GM19372 (cell line): ENCODE results near the gene RAP1GAP2.
"Not testable (repeated sequence)": the region's sequence is repeated elsewhere in the genome, so short reads cannot be mapped to it uniquely, and the experiment has no call there.

Source experiments
- ATAC-seq: cut with Tn5 transposase; IDR thresholded peaks from one replicate; pipeline ENCODE4 v1.9.1; 2021; ENCODE audit warnings: mild to moderate bottlenecking, low read depth, moderate library complexity; ENCODE audit not compliant: unreplicated experiment

The RAP1GAP2 gene

DNA sequence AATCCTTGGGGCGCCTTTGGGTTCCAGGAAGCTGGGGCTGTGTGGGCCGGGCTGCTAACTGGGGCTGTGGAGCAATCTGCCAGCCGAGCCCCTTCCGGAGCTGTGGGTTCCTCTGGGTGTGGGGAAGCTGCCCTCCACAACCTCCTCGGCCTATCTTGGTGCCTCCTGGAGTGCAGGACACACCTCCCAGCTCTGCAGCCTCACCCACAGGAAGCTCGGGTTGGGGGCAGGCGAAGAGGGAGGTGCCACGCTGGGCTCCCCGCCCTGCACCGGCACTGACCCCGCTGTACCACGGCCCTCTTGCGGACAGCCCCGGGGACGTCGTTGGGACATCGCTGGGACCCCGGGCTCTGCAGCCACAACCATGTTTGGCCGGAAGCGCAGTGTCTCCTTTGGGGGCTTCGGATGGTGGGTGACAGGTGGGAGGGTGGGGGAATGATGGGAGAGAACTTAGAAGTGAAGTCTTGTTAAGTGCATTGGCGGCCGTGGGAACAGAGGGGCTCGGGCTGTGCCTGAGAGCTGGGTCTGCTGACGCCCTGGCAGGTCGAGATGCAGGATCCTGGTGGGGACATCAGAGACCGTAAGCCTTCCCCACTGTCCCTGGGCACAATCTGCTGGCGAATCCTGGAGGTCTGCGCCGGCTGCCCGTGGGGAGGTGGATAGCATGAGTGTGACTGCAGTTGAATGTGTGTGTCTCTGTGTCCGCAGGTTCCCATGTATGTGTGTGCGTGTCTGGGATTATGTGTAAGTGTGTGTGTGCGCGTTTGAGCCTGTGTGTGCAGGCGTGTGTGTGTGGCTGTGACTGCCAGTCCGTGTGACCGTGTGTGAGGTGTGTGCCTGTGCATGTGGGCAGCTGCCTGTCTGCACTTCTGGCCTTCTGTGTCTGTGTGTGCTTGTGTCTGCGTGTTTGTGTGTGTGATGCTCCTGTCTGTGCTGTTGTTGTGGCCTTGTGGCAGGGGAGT is at the start of gene RAP1GAP2:
TSS of gene RAP1GAP2 (plus strand) at position 275 of the 962 bp plus-strand sequence. CDS start at position 365, 90 bp downstream.
- ATAC-seq = no peak

DNA sequence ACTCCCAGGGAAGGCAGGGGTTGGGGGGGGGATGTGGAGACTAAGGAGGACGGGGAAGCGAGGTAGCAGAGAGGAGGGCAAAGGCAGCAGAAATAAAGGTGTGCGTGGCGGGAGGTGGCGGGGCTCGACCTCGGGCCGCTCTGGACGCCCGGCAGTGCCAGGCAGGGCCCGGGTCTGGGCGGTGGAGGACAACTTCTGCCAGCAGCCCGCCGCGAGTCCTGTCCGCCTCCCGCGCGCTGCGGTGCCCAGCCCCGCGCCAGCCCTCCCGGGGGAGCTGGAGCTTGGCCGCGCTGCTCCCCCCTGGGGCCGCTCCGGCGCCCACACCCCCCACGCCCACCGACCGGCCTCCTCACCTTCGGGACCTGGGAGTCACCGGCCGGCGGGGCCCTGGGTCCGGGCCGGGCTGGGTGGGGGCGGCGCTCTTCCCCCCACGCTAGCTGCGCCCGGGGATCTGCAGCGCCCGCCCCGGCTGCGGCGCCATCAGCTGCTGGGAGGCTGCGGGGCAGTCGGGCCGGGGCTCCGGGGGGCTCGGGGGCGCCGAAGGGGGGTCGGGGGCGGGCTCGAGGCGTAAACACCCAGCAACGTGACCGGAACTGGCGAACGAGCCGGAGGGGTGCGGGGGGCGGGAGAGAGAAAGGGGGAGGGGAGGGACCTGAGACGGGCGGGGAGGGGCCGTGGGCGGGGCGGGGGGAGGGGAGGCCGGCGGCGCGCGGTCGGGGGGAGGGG is 47.0 kb upstream of the RAP1GAP2 start, which contains the start of gene CCDC92B:
TSS of gene CCDC92B (minus strand) at position 595 of the 726 bp plus-strand sequence. CDS start 14,507 bp downstream, outside the sequence.
- ATAC-seq = no peak

DNA sequence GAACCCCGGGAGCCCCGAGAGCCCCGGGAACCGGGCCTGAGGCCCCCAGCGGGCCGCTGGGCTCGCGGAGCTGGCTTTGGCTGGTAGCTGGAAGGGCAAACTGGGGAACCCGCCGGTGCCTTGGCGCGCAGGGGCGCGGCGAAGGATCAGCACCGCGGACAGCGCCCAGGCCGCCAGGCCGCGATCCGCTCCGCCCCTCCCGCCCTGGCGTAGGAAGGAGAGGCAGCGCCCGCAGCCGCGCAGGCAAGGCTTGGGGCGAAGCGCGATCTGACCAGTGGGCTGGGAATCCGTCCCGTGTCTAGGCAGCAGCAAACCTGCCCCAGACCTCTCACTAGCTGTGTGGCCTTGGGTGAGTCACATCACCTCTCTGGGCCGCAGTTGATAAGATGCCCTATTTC is 46.5 kb upstream of the RAP1GAP2 start:
- ATAC-seq = no peak

DNA sequence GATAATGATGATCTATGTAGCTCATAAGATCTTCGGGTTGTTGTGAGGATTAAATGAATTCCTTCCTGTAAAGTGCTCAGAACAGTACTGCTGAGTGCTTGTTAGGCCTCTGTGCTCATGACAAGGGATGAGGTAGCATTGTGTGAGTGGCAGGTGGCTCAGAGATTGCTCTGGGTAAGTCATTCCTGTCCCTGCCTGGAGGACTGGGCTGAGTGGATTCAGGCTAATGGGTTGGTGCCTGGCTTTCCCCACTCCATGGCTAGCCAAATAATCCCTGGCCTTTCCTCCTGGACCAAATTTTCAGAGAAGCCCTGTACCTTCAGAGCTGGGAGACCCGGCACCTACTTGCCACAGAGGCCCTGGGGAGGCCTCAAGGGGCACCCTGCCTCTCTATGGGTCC is 45.5 kb upstream of the RAP1GAP2 start:
- ATAC-seq = no peak

DNA sequence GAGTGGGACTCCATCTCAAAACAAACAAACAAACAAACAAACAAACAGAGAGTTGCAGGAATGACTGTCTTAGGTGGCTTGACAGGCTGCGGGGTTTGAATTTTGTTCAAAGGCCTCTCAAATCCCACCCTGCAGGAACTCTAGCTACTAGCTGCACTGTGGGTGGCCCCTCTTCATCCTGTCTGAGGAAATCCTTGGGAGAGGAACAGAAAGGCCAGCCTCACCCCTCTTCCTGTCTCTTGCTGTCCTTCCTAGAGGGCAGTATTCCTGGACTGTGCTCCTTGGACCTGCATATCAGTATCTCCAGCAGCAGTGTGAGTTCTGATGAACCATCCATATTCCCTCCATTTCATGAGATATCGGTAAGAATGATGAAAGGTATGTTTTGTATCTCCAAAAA is 44.7 kb upstream of the RAP1GAP2 start:
- ATAC-seq = no peak

DNA sequence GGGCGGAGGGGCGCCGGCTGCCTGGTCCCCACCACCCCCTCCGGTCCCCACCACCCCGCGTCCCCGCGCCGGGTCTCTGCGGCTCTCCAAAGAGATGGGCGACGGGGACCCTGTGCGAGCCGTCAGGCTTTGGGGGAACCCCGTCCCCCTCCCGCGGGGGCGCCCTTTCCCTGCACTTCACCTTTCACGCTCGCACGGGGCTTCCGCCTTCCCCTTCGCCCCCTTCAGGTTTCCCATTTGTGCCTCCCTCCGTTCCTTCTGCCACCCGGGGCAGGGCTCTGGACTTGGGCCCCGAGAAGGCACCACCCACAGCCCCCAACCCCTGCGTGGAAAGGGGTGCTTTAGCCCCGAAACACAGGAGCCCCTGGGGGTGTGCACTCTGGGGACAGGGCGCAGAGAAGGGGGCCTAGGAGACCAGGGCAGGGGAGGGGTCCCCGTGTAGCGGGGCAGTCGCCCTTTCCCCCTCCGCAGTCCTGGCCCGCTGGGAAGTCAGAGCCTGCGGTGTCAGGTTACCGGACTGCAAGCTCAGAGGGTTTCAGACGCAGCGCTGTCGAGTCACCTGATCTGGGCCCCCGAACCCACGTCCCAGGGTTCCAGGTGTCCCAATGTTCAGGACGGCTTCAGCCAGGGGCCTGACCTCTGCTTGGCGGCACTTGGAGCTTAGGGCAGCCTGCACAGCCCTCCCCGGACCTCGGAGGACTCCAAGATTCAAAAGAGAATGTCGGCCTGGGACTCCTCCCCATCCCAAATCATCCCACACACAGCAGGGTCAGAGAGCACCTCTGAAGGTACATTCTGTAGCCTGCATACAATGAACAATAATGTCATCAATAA is 40.1 kb upstream of the RAP1GAP2 start:
- ATAC-seq = no peak

DNA sequence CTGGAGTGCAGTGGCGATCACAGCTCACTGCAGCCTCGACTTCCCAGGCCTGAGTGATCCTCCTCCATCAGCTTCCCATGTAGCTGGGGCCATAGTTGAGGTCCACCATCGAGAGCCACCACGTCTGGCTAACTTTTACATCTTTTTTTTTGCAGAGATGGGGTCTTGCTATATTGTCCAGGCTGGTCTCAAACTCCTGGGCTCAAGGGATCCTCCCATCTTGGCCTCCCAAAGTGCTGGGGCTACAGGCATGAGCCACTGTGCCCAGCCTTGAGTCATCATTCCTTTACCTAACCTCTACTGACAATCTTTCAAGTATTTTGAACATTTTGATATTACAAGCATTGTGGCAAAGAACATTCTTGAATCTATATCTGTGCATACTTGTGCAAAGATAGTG is 37.4 kb upstream of the RAP1GAP2 start:
- no peak for ATAC-seq

DNA sequence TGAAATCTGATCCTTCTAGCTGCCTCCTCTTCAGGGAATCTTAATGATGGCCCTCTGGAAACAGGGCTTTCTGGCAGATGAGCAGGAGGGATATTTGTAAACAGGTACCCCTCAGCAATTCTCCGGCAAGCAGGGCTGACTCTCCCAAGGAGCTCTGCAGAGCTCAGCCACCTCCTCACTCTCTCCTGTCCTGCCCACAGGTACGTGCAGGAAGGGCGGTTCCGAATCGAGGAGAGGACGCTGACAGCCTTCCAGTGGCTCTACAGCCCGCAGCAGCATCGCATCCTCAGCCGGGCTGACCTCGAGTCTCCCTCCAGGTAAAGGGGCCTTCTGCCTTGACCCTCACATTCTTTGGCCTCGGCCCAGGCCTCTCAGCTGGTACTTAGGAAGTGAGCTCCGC is 26.1 kb upstream of the RAP1GAP2 start:
- no peak for ATAC-seq

DNA sequence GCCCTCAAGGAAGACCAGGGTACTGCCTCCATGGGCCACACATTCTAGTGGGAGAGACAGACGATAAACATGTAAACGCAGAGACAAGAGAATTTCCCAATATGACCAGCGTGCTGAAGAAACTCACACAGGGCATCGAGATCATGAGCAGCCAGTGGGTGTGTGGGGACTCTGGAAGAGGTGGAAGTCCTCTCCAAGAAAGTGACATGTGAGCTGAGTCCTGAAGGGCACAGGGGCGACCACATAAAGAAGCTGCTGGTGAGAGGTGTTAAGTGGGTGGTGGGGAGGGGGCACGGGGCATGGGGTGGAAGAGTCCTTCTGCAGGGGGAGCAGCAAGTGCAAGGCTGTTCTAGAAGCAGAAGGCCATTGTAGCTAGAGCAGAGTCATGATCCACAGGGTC is 21.0 kb upstream of the RAP1GAP2 start:
- ATAC-seq = no peak

DNA sequence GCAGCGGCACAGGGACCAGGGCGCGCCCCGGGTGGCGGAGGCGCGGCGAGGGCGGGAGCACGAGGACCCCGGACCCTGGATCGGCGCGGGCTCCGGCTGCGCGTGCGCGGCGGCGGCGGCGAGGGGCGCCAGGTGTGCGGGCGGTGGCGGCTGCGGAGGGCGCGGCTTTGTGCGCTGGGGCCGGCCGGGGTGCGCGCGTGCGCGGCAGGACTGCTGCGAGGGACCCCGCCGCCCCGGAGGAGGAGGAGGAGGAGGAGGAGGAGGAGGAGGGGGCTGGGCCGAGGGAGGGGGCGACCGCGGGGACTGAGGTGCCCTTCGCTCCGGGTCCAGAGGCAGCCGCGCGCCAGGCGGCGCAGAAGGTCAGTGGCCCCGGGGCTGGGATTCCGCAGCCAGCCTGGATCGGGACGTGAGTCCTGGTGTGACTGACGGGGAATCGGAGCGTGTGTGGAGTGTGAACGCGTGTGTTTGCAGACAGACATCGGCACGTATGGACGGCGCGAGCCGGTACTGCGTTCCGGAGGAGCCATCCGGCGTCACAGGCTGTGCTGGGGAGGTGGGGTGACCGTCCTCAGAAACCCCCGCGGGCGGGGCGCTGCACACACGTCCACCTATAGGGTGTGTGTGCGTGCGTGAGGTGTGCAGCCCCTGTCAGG is 19.5 kb upstream of the RAP1GAP2 start:
- ATAC-seq = no peak

DNA sequence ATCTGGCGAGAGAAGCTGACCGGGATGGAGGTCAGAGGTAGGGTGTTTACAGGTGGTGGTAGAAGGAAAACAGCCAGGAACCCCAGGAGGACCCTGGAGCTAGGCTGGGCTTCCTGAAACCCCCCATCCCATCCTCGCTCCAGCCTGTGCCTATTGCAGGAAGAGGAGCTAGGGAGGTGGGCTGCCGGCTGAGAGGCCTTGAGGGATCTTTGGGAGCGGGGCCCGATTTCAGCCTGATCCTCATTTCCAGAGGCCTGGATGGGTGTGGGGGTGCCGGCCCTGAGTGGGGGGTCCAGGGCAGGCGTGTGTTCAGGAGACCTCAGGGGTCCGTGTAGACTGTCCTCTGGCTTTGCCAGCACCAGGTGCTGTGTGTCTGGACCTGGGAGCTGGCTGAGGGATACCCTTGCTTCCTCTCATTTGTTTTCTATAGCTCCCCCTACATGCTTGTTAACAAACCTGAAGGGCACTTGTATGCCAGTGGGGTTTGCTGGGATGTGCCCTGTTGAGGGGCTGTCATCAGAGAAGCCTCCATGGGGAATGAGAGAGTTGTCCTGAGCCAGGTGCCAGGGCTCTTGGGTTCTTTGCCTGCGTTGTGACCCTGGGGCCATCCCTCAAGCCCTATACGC is 18.9 kb upstream of the RAP1GAP2 start:
- ATAC-seq = no peak

DNA sequence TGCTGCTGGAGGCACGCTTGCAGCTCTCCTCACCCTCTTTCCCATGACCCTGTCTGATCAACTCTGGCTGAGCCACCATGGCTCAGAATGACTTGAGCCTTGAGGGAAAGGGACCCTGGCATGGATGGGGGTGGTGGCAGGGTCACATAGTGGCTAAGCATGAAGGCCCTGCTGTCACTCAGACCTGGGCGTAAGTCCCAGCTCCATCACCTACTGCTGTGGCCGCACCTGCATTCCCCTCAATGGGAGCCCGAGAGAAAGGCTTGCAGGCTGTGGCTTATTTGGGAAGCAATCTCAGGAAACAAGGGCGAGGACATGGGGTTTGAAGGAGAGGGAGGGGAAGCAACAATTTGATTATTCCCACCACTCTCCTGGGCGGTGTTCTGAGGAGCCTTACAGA is 17.7 kb upstream of the RAP1GAP2 start:
- no peak for ATAC-seq

DNA sequence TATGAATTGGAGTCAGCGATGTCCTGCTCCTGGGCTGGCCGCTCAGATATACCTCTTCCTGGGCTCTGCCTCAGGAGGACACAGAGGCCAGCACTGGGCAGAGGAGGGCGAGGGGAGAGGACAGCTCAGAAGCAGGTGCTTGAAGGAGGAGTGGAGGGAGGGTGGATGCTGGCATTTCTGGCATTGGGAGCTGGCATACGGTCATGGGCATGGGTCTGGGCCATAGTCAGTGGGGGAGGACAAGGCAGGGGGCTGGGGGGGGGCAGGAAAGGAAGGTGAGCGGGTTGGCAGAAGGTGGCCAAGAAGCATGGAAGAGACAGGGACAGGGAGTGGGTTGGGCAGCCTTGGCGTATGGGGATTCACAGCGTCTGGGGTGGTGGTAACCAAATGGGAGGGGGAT is 16.7 kb upstream of the RAP1GAP2 start:
- no peak for ATAC-seq

DNA sequence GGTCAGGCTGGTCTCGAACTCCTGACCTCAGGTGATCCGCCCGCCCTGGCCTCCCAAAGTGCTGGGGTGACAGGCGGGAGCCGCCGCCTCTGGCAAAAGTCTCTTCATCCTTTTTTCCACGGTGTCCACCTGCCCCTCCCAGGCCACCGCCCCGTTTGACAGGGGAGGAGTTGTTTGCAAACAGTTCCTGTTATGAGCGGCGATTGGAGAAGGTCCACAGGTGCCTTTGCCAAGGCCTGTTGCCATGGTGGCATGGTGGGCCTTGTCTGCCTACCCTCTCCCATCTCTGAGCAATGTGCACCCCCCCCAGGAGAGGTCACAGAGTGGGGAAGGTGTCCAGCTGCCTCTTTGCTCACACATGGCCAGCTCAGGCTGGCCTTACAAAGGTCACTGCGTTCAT is 16.0 kb upstream of the RAP1GAP2 start:
- no peak for ATAC-seq

DNA sequence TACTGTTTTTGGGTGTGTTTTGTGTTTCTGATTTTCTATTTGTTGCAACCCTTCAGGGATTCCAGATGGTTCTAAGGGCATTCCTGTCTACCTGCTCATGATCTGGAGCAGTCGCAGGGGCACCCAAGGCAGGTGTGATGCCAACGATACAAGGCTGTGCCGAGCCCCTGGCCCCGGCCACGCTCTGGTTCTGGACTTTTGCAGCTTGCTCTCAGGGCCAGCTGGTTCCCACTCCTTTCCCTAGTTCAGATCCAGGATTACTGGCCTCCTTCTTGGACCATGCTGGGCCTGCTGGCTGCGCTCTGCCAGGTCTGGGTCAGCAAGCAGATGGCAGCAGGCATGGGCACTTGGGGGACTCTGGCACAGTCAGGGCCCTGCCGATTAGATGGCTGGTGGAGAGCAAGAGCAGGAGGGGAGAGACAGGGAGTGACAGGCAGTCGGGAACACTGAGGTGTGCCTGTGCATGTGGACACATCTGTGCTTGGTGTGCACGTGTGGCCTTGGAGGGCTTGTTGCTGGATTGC is 15.2 kb upstream of the RAP1GAP2 start:
- ATAC-seq = no peak

DNA sequence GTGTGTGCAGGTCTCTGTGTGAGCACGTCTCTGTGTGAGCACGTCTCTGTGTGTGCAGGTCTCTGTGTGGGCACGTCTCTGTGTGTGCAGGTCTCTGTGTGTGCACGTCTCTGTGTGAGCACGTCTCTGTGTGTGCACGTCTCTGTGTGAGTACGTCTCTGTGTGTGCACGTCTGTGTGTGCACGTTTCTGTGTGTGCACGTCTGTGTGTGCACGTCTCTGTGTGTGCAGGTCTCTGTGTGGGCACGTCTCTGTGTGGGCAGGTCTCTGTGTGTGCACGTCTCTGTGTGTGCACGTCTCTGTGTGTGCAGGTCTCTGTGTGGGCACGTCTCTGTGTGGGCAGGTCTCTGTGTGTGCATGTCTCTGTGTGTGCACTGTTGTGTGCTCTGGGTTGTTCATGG is 14.6 kb upstream of the RAP1GAP2 start:
- not testable (repeated sequence) for ATAC-seq

DNA sequence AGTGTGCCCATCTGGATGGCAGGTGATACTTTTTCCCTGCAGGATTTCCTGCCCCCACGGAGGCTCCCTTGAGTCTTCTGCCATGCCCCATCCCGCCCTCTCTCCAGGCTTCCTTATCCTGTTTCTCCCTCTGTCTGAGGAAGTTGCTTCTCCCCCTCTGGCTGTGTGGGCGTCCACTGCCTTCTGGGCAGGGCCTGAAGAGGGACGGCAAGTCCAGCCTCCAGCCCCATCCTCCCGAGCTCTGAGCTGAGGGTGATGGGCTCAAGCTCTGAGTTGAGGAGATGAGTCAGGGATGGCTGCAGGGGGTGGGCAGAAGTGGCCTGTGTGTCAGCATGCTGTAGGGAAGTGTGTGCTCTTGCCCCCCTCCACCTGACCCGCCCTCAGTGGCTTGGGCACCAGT is 14.2 kb upstream of the RAP1GAP2 start:
- no peak for ATAC-seq

DNA sequence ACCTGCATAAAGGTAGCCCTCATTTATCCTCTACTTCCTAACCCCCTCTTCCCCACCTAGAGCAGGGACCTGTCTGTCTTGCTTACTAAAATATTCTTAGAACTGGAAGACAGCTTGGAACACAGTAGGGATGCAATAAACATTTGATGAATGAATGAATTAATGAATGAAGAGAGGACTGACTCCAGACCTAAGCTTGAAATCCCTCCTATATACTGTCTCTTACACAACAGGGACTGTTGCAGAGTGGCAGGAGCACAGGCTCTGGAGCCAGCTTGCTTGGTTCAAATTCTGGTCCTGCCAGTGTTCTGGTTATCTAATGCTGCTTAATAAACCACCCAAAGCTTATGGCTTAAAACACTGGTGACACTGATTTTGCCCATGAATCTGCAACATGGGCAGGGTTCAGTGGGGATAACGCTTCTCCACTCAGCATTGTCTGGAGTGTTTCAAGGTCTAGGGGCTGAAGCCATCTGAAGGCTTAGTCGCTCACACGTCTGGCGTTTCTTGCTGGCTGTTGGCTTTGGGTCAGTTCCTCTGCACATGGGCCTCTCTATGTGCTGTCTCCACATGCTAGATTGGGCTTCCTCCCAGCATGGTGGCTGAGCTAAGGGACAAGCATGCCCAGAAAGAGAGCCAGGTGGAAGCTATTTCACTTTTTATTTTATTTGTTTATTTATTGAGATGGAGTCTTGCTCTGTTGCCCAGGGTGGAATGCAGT is 12.8 kb upstream of the RAP1GAP2 start:
- no peak for ATAC-seq

DNA sequence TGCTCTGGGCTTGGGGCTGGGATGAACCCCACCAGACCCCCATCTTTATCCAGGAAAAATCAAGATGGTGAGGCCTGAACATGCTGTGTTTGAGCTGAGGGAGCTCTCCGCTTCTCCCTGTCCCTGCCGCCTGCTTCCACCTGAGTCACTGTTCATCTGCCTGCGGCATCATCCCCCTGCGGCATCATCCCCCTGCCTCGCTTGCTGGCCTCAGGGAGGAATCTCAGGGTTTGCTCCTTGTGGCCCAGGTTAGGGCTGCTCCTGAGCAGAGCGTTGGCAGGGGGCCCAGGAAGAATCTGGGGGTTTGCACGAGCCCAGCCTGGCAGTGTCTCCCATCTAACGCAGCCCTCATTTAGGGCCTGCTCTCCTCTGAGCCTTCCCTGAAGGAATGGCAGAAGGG is 11.4 kb upstream of the RAP1GAP2 start:
- no peak for ATAC-seq
